ENCODE measurements around the gene MYCBPAP.

- TF ChIP-seq, protein P1, sequence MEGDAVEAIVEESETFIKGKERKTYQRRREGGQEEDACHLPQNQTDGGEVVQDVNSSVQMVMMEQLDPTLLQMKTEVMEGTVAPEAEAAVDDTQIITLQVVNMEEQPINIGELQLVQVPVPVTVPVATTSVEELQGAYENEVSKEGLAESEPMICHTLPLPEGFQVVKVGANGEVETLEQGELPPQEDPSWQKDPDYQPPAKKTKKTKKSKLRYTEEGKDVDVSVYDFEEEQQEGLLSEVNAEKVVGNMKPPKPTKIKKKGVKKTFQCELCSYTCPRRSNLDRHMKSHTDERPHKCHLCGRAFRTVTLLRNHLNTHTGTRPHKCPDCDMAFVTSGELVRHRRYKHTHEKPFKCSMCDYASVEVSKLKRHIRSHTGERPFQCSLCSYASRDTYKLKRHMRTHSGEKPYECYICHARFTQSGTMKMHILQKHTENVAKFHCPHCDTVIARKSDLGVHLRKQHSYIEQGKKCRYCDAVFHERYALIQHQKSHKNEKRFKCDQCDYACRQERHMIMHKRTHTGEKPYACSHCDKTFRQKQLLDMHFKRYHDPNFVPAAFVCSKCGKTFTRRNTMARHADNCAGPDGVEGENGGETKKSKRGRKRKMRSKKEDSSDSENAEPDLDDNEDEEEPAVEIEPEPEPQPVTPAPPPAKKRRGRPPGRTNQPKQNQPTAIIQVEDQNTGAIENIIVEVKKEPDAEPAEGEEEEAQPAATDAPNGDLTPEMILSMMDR (IDR thresholded peaks at IDR 0.05; ENCODE audit: low read length), result no peak
- TF ChIP-seq EZH2phosphoT487 (IDR thresholded peaks at IDR 0.05; ENCODE audit: low read length) (no peak), EZH2 (optimal IDR thresholded peaks at IDR 0.05; ENCODE audit: low read depth, low read length) (no peak)
Measured at GRCh38 chr17:50541402-50541715, 33.1 kb downstream of the MYCBPAP start.
